HepG2 (cell line): ENCODE results near the gene PCSK6. TPM values are rescaled to one million over a fixed set of nuclear protein-coding genes. Genes with fewer than 3 reads are reported as not detected.

Source experiments
- ATF6 ChIP-seq: sonication (generic); formaldehyde crosslinking; conservative IDR thresholded peaks from 2 replicates; pipeline ENCODE4 v1.4.0; 2020; ENCODE audit warnings: missing genetic modification reagents
- E2F2 ChIP-seq: sonication (generic); formaldehyde crosslinking; IDR thresholded peaks from 2 replicates; pipeline ENCODE4 v1.4.0; 2020; ENCODE audit warnings: missing genetic modification reagents, borderline replicate concordance
- FOXO1 ChIP-seq: sonication (generic); formaldehyde crosslinking; IDR thresholded peaks from 2 replicates; pipeline ENCODE4 v1.4.0; 2020; ENCODE audit warnings: missing genetic modification reagents
- HNF1B ChIP-seq: sonication (generic); formaldehyde crosslinking; IDR thresholded peaks from 2 replicates; pipeline ENCODE4 v1.5.1; 2020; ENCODE audit warnings: mild to moderate bottlenecking, moderate library complexity, missing genetic modification reagents
- IKZF1 ChIP-seq: fragments of 450-650 bp; IDR thresholded peaks from 2 replicates; pipeline ENCODE4 v1.7.1; 2016
- KLF15 ChIP-seq: sonication (generic); formaldehyde crosslinking; IDR thresholded peaks from 2 replicates; pipeline ENCODE4 v1.8.1; 2023; ENCODE audit warnings: borderline replicate concordance, mild to moderate bottlenecking, inconsistent platforms, missing genetic modification reagents, mixed read lengths
- MLX ChIP-seq: IDR thresholded peaks from 2 replicates; pipeline ENCODE4 v1.6.1; 2016
- PRDM10 ChIP-seq: sonication (generic); formaldehyde crosslinking; IDR thresholded peaks from 2 replicates; pipeline ENCODE4 v1.4.0; 2020; ENCODE audit warnings: low read depth, missing genetic modification reagents
- ZBTB10 ChIP-seq: sonication (generic); formaldehyde crosslinking; IDR thresholded peaks from 2 replicates; pipeline ENCODE4 v1.4.0; 2020; ENCODE audit warnings: missing genetic modification reagents, borderline replicate concordance
- ZEB1 ChIP-seq: IDR thresholded peaks from 2 replicates; pipeline ENCODE4 v1.6.1; 2012; ENCODE audit warnings: mild to moderate bottlenecking, low read depth, inconsistent platforms; ENCODE audit not compliant: insufficient replicate concordance
- ZMYM4 ChIP-seq: sonication (generic); formaldehyde crosslinking; IDR thresholded peaks from 2 replicates; pipeline ENCODE4 v1.8.1; 2023; ENCODE audit warnings: mild to moderate bottlenecking, missing genetic modification reagents
- ZSCAN20 ChIP-seq: sonication (generic); formaldehyde crosslinking; IDR thresholded peaks from 2 replicates; pipeline ENCODE4 v1.4.0; 2020; ENCODE audit warnings: missing genetic modification reagents, mild to moderate bottlenecking, borderline replicate concordance
- polyA plus RNA-seq, 8 experiments: library from polyadenylated mRNA; depleted of rRNA in 3 of 8; stranded (reverse) in 7 of 8; unstranded in 1 of 8; fragments of >200 nt; fragmentation: Illumina TruSeq in 4 of 8; extraction: Trizol in 4 of 8; gene quantifications; 2 replicates each; pipeline versions ENCODE4 v1.2.1 to v1.2.3, GENCODE V29; 2011 to 2016; ENCODE audit warnings: low read depth in 4 of 8, missing spikeins in 1 of 8, mixed read lengths in 1 of 8; ENCODE audit not compliant: insufficient read depth in 1 of 8
- total RNA-seq, 5 experiments: library from RNA; depleted of rRNA; stranded (reverse); fragments of >200 nt; fragmentation: Illumina TruSeq; extraction: Trizol; gene quantifications; 2 replicates each; pipeline ENCODE4 v1.2.3, GENCODE V29; 2016; ENCODE audit warnings: low read depth in 1 of 5

The PCSK6 gene
- total and polyA plus RNA-seq, 2 of the 13 experiments (the other 11 are each of a cell fraction or from before 2014, with no cell fraction given) = 56.5 to 155 TPM

GRCh38 chr15:101453123-101454120 lies 36.1 kb downstream of the PCSK6 start (continued):
- TF ChIP-seq E2F2 (no peak), HNF1B (CRISPR knock-in tag) (peak; percentile 83), KLF15 (CRISPR knock-in tag) (no peak), ATF6 (CRISPR knock-in tag) (no peak), MLX (CRISPR knock-in tag) (0 out of 2 replicates have a peak, but pooled peaks have one; percentile 34), ZSCAN20 (CRISPR knock-in tag) (no peak), ZMYM4 (CRISPR knock-in tag) (peak; percentile 63; the same call in 1 of the 2 replicates), ZBTB10 (peak; percentile 77; the same call in 1 of the 2 replicates), IKZF1 (no peak), FOXO1 (CRISPR knock-in tag) (peak; percentile 63; the same call in 1 of the 2 replicates), PRDM10 (0 out of 2 replicates have a peak, but pooled peaks have one; percentile 56), ZEB1 (peak; percentile 59)
